Ovary (tissue), 3 donors: Measurements from ENCODE around the gene ASRGL1.

Experiments
- CTCF ChIP-seq, 3 donors: fragments of 450-650 bp in 2 of 3; fragments of 200-600 bp in 1 of 3; IDR thresholded peaks; one replicate each; pipeline versions ENCODE4 v1.5.1 to v1.8.0; 2016 to 2022; ENCODE audit warnings: antibody characterized with exemption in 3 of 3, mild to moderate bottlenecking in 1 of 3
- EP300 ChIP-seq: sonication (generic); formaldehyde crosslinking; IDR thresholded peaks from one replicate; pipeline ENCODE4 v1.6.1; 2017; ENCODE audit warnings: antibody characterized with exemption
- POLR2A ChIP-seq: fragments of 450-650 bp; IDR thresholded peaks from one replicate; pipeline ENCODE4 v1.6.1; 2017; ENCODE audit warnings: antibody characterized with exemption, mild to moderate bottlenecking, moderate library complexity
- donor health status: DM: no; HTN: no; CAD: no.

- no peak for TF ChIP-seq EP300
- no peak for TF ChIP-seq CTCF (IDR thresholded peaks at IDR 0.05)
- TF ChIP-seq POLR2A = no peak
Observed at GRCh38 chr11:62353841-62354240, 16.6 kb downstream of the ASRGL1 start.
